GM12872 (cell line): ENCODE data around the gene IL1RAPL2.

Experiments used
- TF ChIP-seq, protein P1 (sequence below): IDR thresholded peaks from 3 replicates; pipeline ENCODE4 v1.5.1; 2011; ENCODE audit warnings: low read depth, mild to moderate bottlenecking, low read length, moderate library complexity; ENCODE audit not compliant: insufficient read depth

The IL1RAPL2 gene

DNA sequence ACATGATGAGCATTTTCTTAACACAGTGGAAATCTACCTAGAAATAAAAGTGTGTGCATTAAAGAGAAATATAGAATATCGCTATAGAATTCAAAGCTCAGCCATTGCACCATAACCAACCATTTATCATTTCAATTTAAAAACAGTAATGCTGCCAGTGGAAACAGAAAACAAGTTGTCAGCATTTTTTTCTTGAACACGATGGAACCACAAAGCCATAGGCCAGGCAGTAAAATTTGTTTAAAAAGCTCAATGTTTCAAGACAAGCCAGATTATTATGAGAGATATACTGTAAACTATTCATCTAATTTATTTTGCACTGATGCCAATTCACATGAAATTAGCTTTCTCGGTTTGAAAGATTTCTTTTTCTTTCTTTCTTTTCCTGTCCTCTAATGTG is 1209.7 kb downstream of the IL1RAPL2 start:
- TF ChIP-seq, protein P1, sequence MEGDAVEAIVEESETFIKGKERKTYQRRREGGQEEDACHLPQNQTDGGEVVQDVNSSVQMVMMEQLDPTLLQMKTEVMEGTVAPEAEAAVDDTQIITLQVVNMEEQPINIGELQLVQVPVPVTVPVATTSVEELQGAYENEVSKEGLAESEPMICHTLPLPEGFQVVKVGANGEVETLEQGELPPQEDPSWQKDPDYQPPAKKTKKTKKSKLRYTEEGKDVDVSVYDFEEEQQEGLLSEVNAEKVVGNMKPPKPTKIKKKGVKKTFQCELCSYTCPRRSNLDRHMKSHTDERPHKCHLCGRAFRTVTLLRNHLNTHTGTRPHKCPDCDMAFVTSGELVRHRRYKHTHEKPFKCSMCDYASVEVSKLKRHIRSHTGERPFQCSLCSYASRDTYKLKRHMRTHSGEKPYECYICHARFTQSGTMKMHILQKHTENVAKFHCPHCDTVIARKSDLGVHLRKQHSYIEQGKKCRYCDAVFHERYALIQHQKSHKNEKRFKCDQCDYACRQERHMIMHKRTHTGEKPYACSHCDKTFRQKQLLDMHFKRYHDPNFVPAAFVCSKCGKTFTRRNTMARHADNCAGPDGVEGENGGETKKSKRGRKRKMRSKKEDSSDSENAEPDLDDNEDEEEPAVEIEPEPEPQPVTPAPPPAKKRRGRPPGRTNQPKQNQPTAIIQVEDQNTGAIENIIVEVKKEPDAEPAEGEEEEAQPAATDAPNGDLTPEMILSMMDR = no peak

DNA sequence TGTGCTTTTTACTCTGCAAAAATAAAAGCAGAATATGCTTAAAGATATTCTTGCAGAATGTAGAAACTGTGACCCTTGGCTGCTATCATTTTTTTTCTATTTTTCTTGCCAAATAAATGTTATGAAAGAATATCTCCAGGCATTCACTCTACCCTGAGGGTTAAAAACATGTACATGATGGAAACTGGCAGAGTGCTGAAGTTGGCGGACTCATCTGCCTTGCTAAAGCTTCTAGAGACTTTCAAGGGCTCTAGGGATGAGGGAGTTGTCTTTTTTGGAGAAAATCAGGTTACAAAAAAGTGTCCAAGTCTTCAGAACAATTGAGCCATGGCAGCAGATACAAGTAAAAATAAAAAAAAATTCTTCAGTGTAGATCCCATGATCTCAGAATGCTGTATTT is 1215.8 kb downstream of the IL1RAPL2 start:
- TF ChIP-seq, protein P1 = no peak

DNA sequence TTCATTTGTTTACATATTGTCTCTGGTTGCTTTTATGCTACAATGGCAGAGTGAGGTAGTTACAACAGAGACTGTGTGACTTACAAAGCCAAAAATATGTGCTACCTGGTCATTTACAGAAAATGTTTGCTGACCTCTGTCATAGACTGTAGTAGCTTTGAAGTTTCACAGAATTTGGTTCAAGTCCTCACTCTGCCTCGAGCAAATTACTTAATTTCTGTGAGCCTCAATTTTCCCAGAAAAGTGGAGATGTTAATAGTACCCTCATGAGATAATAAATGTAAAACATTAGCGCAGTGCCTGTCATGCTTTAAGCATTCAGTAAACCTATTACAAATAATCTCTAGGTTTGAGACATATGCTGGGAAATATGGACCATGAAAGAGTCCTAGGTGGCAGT is 1237.9 kb downstream of the IL1RAPL2 start:
- TF ChIP-seq, protein P1 = no peak

DNA sequence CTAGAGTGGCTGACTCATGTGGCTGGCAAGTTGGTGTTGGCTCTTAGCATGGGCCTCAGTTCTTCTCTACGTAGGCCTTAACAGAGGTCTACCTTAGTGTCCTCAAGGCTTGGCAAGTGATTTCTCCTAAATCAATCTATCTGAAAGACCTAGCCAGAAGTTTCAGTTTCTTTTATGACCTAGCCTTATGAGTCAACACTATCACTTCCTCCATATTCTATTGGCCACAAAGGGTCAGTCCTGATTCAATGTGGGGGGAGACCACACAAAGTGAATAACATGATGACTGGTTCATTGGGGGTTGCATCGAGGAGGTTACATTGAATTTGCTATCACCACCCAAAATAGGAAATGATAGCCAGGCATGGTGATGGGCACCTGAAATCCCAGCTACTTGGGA is 1250.5 kb downstream of the IL1RAPL2 start:
- TF ChIP-seq, protein P1 = no peak
